SU-DHL-6 (cell line): ENCODE measurements around the gene RAC2.
A peak's percentile ranks its signal among the peaks of the same experiment; 100 is the strongest.

Experiments used
- H2AFZ ChIP-seq: fragments of 200-600 bp; sonication (generic); 2 replicates; pipeline ENCODE4 v1.6.1; 2014; ENCODE audit warnings: low read depth, mild to moderate bottlenecking, moderate library complexity, mixed read lengths, antibody characterized with exemption, low read length; ENCODE audit not compliant: severe bottlenecking
- H3F3A ChIP-seq: fragments of 200-600 bp; shearing (Covaris generic); 2 replicates; pipeline ENCODE4 v1.6.0; 2016; ENCODE audit warnings: antibody characterized with exemption, mild to moderate bottlenecking; ENCODE audit not compliant: insufficient read depth
- H3K27ac ChIP-seq: fragments of 200-600 bp; sonication (generic); 2 replicates; pipeline ENCODE4 v1.5.1; 2016; ENCODE audit warnings: low read depth, mild to moderate bottlenecking, low read length, moderate library complexity, mixed read lengths
- H3K27me3 ChIP-seq: fragments of 200-600 bp; sonication (generic), shearing (Covaris generic); 2 replicates; pipeline ENCODE4 v1.6.0; 2014; ENCODE audit warnings: mild to moderate bottlenecking, low read length
- H3K36me3 ChIP-seq: fragments of 200-600 bp; sonication (generic); 2 replicates; pipeline ENCODE4 v1.6.1; 2014; ENCODE audit warnings: mild to moderate bottlenecking, low read length, mixed read lengths
- H3K4me2 ChIP-seq: fragments of 300-600, 200-600 bp; shearing (Covaris generic), sonication (generic); 2 replicates; pipeline ENCODE4 v1.6.0; 2014; ENCODE audit warnings: low read length, low read depth, mild to moderate bottlenecking; ENCODE audit not compliant: poor library complexity, severe bottlenecking
- H3K4me3 ChIP-seq: fragments of 200-600 bp; sonication (generic); 2 replicates; pipeline ENCODE4 v1.5.1; 2014; ENCODE audit warnings: antibody characterized with exemption, low read length, mild to moderate bottlenecking, mixed read lengths; ENCODE audit not compliant: insufficient read depth, poor library complexity, severe bottlenecking
- H3K79me2 ChIP-seq: fragments of 200-600 bp; sonication (generic); 2 replicates; pipeline ENCODE4 v1.6.1; 2014; ENCODE audit warnings: mild to moderate bottlenecking, low read length, moderate library complexity; ENCODE audit not compliant: insufficient read depth
- H3K9ac ChIP-seq: fragments of 200-600 bp; sonication (generic); 2 replicates; pipeline ENCODE4 v1.7.0; 2014; ENCODE audit warnings: mild to moderate bottlenecking, low read length
- H3K9me2 ChIP-seq: fragments of 200-600 bp; sonication (generic); replicated peaks from 2 replicates; pipeline ENCODE4 v1.6.1; 2014; ENCODE audit warnings: low read length; ENCODE audit not compliant: insufficient read depth
- H3K9me3 ChIP-seq: fragments of 200-600 bp; sonication (generic); 2 replicates; pipeline ENCODE4 v1.6.1; 2014; ENCODE audit warnings: low read length, mixed read lengths; ENCODE audit not compliant: insufficient read depth
- H4K20me1 ChIP-seq: fragments of 200-600 bp; sonication (generic); 2 replicates; pipeline ENCODE4 v1.6.1; 2014; ENCODE audit warnings: low read depth, mild to moderate bottlenecking, antibody characterized with exemption, low read length, moderate library complexity, mixed read lengths
- CTCF ChIP-seq: fragments of 200-600 bp; sonication (generic); IDR thresholded peaks from one replicate; pipeline ENCODE4 v1.5.1; 2017; ENCODE audit warnings: antibody characterized with exemption, mild to moderate bottlenecking, low read length, moderate library complexity; ENCODE audit not compliant: insufficient read depth, poor library complexity, severe bottlenecking
- EZH2phosphoT487 ChIP-seq: fragments of 200-600 bp; sonication (generic), shearing (Covaris generic); conservative IDR thresholded peaks from 2 replicates; pipeline ENCODE4 v1.6.1; 2018; ENCODE audit warnings: mild to moderate bottlenecking, antibody characterized with exemption, low read length, moderate library complexity, mixed read lengths

Gene RAC2

GRCh38 chr22:37218771-37219411, 25.2 kb downstream of the RAC2 start:
- no peak for TF ChIP-seq EZH2phosphoT487
- TF ChIP-seq CTCF, result no peak
- H4K20me1 ChIP-seq, result no peaks in the 10 kb centered on the region
- H3K4me3 ChIP-seq, result no peak overlapping the region
- H3K27ac ChIP-seq, result peak overlapping the region; percentile 80
- H3K9me3 ChIP-seq, result no peaks in the 10 kb centered on the region
- H3K9ac ChIP-seq, result peak overlapping the region; percentile 36; the same call in 1 of the 2 replicates
- peaks cover 31% of the 10 kb centered on the region for H3F3A ChIP-seq
- no peaks in the 10 kb centered on the region for H3K36me3 ChIP-seq
- H3K27me3 ChIP-seq, result no peaks in the 10 kb centered on the region
- peak overlapping the region; percentile 41 for H3K4me2 ChIP-seq
- no peaks in the 10 kb centered on the region for H3K79me2 ChIP-seq
- H2AFZ ChIP-seq, result no peak overlapping the region
- no peaks in the 10 kb centered on the region for H3K9me2 ChIP-seq

- Histone ChIP-seq H3K9me2 (no peaks in the 10 kb centered on the region), H3K4me2 (peak overlapping the region; percentile 41), H3F3A (peaks cover 26% of the 10 kb centered on the region), H3K36me3 (no peaks in the 10 kb centered on the region), H3K9me3 (no peaks in the 10 kb centered on the region), H3K4me3 (no peak overlapping the region), H3K9ac (no peak overlapping the region; the same call in 1 of the 2 replicates), H3K27ac (peak overlapping the region; percentile 80), H3K27me3 (no peaks in the 10 kb centered on the region), H4K20me1 (no peaks in the 10 kb centered on the region), H3K79me2 (no peaks in the 10 kb centered on the region), H2AFZ (no peak overlapping the region)
- TF ChIP-seq CTCF (no peak), EZH2phosphoT487 (no peak)
Observed at GRCh38 chr22:37218399-37218770, 25.7 kb downstream of the RAC2 start.

GRCh38 chr22:37215890-37216289, 28.2 kb downstream of the RAC2 start:
- no peak overlapping the region for H3K27ac ChIP-seq
- H3K9me3 ChIP-seq, result no peaks in the 10 kb centered on the region
- no peaks in the 10 kb centered on the region for H4K20me1 ChIP-seq
- H3K79me2 ChIP-seq, result no peaks in the 10 kb centered on the region
- no peak overlapping the region for H3K9ac ChIP-seq
- TF ChIP-seq EZH2phosphoT487, result no peak
- TF ChIP-seq CTCF, result no peak
- no peaks in the 10 kb centered on the region for H3K9me2 ChIP-seq
- H3K36me3 ChIP-seq, result no peaks in the 10 kb centered on the region
- H3K27me3 ChIP-seq, result no peaks in the 10 kb centered on the region
- no peak overlapping the region for H3K4me3 ChIP-seq
- peaks cover 15% of the 10 kb centered on the region for H3F3A ChIP-seq
- H3K4me2 ChIP-seq, result no peak overlapping the region
- H2AFZ ChIP-seq, result no peak overlapping the region
